Astrocyte of the spinal cord (primary cell): ENCODE measurements around the gene CBX3.
"Not testable (repeated sequence)": the region's sequence is repeated elsewhere in the genome, so short reads cannot be mapped to it uniquely, and the experiment has no call there.

ENCODE experiments used
- DNase-seq: peaks from one replicate; pipeline ENCODE4 v3.0.0; 2011; ENCODE audit warnings: low read depth, low spot score
- H3K4me3 ChIP-seq: 2 replicates; pipeline ENCODE4 v1.5.1; 2011; ENCODE audit warnings: low read depth, mild to moderate bottlenecking, low read length, moderate library complexity
- CTCF ChIP-seq: IDR thresholded peaks from 2 replicates; pipeline ENCODE4 v1.5.1; 2012; ENCODE audit warnings: low read depth, mild to moderate bottlenecking, low read length, inconsistent platforms
- in situ Hi-C: cut with HindIII; loops from 2 replicates; pipeline ENCODE4 v1.10.0; 2017; ENCODE audit warnings: low sequenced_read_pairs

The CBX3 gene

DNA sequence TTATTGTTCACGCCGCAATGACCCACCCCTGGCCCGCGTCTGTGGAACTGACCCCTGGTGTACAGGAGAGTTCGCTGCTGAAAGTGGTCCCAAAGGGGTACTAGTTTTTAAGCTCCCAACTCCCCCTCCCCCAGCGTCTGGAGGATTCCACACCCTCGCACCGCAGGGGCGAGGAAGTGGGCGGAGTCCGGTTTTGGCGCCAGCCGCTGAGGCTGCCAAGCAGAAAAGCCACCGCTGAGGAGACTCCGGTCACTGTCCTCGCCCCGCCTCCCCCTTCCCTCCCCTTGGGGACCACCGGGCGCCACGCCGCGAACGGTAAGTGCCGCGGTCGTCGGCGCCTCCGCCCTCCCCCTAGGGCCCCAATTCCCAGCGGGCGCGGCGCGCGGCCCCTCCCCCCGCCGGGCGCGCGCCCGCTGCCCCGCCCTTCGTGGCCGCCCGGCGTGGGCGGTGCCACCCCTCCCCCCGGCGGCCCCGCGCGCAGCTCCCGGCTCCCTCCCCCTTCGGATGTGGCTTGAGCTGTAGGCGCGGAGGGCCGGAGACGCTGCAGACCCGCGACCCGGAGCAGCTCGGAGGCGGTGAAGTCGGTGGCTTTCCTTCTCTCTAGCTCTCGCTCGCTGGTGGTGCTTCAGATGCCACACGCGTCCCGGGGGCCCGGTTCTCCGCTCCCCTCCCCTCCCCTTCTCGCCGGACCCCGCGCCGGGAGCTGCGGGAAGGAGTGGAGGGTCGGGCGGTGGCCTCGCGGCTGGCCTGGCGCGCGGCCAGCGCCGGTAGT is at the start of gene CBX3:
Gene CBX3 (plus strand): TSS at position 499 of the 772 bp plus-strand sequence. CDS start 1,254 bp downstream, outside the sequence.
- DNase-seq, result no peak
- no peak for TF ChIP-seq CTCF
- peak within 1 kb of the TSS; percentile 86 for H3K4me3 ChIP-seq
- in situ Hi-C loops, result no loop called here

DNA sequence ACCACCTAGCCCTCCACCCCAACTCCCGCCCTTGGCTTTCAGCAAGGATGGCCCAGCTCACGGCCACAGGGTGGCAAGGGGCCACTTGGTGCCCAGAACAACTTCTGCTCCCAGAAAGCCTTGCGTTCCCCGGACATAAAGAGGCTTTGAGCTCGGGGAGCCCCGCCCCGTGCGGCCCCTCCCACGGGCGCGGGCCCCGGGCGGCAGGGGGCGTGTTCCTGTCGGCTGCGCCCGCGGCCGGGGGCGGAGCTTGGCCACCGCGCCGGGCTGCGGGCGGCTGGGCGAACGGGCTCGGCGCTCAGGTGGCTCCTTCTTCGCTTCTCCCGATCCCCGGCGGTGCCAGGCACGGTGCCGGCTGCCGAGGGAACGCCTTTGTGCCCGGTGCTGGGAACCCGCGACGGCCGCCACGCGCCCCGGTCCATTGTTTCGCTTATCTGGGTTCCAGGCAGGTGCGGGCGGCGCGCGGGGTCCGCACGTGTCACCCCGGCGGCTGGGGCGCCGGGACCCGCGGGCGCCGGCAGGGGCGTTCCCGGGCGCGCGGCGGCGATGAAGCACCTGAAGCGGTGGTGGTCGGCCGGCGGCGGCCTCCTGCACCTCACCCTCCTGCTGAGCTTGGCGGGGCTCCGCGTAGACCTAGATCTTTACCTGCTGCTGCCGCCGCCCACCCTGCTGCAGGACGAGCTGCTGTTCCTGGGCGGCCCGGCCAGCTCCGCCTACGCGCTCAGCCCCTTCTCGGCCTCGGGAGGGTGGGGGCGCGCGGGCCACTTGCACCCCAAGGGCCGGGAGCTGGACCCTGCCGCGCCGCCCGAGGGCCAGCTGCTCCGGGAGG is 49.4 kb upstream of the CBX3 start, which contains the start of gene NFE2L3:
Gene NFE2L3 (plus strand): TSS at position 246 of the 829 bp plus-strand sequence. CDS start 301 bp downstream, at position 547.
- DNase-seq, result peak; percentile 79
- H3K4me3 ChIP-seq, result peak within 1 kb of the TSS; percentile 61
- in situ Hi-C loops, result no loop called here
- no peak for TF ChIP-seq CTCF

DNA sequence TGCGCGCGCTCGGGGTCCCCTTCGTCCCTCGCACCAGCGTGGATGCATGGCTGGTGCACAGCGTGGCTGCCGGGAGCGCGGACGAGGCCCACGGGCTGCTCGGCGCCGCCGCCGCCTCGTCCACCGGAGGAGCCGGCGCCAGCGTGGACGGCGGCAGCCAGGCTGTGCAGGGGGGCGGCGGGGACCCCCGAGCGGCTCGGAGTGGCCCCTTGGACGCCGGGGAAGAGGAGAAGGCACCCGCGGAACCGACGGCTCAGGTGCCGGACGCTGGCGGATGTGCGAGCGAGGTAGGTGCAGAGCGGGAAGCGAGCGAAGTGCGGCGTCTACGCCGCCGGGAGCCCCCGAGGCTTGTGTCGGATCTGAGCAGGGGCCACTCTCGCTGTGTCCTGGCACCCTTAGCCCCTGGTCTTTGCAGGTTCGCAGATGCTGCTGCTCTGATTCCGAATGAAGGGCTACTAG is 48.7 kb upstream of the CBX3 start:
- peak overlapping the region; percentile 61 for H3K4me3 ChIP-seq
- DNase-seq, in situ Hi-C loops: not testable (repeated sequence)

- H3K4me3 ChIP-seq, result peak overlapping the region; percentile 61
- peak; percentile 19 for TF ChIP-seq CTCF
- in situ Hi-C loops, result no loop called here
- no peak for DNase-seq
Observed at GRCh38 chr7:26153241-26153822, 48.2 kb upstream of the CBX3 start.

- peak; percentile 67 for DNase-seq
- peak overlapping the region; percentile 61 for H3K4me3 ChIP-seq
- in situ Hi-C loops, result no loop called here
- TF ChIP-seq CTCF, result no peak
Observed at GRCh38 chr7:26153823-26154783, 47.4 kb upstream of the CBX3 start.

DNA sequence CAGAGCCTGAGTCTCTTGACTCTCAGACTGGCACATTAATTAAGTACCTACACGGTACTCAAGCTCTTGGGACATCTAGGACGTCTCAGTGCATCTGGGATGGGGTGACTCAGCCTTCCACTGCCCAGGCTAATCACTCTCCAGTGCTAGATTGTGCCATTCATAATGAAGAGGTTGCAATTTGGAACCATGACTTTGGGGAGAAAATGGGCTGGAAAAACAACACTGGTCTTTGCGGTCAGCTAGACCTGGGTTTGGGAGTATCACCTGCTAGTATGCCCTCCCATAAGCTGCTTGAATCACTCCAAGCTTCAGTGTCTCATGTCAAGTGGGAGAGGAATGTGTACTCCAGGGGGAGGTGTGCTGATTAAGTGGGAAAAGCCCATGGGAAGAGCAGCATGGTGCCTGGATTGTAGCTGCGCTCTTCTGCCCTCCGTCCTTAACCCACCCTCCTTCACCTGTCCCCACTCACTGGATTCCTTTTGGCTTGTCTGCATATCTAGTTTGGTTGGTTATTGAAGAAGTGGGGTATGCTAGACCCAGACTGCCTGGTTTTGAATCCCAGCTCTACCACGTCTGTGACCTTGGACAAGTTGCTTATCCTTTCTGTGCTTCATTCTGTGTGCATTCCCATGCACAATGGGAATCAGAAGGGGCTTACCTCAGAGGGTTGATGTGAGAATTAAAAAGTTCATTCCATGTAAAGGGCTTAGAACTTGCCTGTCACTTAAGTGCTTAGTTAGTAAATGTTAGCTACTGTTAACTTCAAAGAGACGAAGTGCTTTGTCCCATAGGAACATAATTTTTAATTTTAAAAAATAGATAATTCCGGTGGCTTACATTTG is 45.8 kb upstream of the CBX3 start:
- DNase-seq, result peak; percentile 38
- peak overlapping the region; percentile 2 for H3K4me3 ChIP-seq
- in situ Hi-C loops, result no loop called here
- TF ChIP-seq CTCF, result no peak
